Myocyte (in vitro differentiated cells): ENCODE data around the gene EGFL6. TPM values are rescaled to one million over a fixed set of nuclear protein-coding genes. Genes with fewer than 3 reads are reported as not detected.
"Not testable (repeated sequence)": the region's sequence is repeated elsewhere in the genome, so short reads cannot be mapped to it uniquely, and the experiment has no call there.

ENCODE experiments used
- DNase-seq: peaks from one replicate; pipeline ENCODE4 v3.0.0-alpha.2; 2012; ENCODE audit warnings: low read depth
- total RNA-seq: library from RNA; depleted of rRNA; stranded (reverse); fragments of >200 nt; gene quantifications from 2 replicates; pipeline ENCODE4 v1.2.3, GENCODE V29; 2014

The EGFL6 gene
- total RNA-seq, 1 donor from 2014 or later: not detected

DNA sequence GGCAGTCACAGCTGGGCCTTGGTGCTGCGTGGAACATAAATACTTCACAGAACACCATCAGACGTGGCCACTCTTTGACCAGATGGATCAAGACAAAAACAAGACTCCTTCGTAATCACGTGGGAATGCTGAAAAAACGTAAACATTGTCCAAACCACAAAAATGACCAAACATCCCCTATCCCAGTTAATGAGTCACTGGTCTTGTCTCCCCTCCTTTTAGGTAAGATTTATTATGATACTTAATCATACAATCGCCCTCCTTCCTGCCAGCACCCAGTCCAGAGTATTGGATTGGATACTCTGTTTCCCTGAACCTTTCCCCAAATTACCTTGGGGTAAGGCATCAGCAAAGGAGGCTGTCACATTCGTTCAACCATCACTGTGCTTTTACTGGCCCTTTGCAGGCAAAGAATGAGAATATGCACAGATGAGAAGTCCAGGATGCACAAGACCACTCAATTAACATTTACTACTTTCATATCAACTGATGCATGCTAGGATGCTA, 82.9 kb downstream of the EGFL6 start:
- peak; percentile 52 for DNase-seq

DNA sequence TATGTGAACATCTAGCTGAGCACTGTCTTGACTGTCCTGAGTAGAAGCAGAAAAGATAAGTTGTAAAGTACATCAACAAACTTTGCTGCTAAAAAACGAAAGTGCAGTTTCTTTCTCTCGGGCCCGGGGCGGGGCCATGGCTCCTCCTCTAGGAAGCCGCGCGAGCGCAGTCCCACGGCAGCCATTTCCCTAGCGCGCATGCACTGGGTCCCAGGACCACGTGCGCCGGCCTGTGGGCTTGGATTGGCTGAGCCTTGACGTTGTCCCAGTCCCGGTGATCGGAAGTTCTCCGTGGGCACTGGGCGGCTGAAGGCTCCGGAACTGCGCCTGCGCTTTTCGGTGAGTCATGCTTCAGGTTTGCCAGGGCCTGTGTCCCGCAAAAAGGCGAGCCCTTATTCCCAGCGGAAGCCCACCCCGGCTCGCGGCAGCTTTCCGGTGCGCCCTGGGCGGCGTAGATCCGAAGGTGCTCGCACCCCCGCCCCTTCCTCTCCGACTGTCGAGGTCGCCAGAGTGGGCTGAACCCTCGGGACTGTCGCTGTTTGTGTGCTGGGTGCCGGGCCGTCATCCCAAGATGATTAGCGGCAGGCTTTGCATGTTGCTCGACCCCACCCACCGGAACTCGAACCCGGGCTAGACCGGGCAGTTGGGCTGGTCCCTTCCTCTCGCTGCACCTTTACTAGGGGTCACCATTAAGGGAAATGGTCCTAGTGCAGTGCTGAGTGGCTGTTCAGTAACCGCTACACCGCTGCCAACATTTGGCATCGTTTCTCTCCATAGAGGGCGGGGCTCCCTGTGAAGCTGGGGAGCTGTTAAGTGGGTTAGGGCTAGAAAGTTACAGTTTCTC, 83.7 kb downstream of the EGFL6 start, which contains the start of gene TCEANC:
TSS of gene TCEANC (plus strand) at position 292 of the 844 bp plus-strand sequence. CDS start 9,368 bp downstream, outside the sequence.
- peak; percentile 95 for DNase-seq

DNA sequence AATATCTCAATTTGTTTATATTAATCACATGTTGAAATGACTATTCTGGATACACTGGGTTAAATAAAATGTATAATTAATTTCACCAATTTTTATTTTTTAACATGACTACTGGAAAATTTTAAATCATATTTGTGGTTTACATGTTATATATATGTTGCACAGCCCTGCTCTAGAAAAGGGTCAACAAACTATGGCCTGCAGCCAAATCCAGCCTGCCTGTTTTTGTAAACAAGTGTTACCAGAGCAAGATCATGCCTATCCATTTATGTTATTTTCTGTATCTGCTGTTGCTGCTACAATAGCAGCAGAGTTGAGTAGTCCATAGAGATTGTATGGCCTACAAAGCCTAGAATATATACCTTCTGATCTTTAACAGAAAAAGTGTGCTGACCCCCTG, 84.7 kb downstream of the EGFL6 start:
- DNase-seq: no peak

DNA sequence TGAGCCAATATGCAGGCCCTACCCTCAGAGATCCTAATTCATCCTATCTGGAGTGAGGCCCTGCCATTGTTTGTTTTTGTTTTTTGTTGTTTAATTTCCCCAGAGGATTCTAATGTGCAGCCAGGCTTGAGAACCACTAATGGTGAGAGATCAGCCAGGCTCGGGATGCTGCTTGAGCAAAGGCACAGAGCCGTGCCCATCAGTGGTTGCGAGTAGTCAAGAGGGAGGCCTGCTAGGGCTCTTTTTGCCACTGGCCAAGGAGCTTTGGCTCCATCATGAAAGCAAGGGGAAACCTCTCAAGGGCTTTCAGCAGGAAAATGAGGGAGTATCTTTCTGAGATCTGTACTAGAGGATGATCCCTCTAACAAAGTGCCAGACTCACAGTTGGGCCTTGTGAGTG, 86.3 kb downstream of the EGFL6 start:
- no peak for DNase-seq

- peak; percentile 65 for DNase-seq
Measured at GRCh38 chrX:13658602-13659001, 89.2 kb downstream of the EGFL6 start.

DNA sequence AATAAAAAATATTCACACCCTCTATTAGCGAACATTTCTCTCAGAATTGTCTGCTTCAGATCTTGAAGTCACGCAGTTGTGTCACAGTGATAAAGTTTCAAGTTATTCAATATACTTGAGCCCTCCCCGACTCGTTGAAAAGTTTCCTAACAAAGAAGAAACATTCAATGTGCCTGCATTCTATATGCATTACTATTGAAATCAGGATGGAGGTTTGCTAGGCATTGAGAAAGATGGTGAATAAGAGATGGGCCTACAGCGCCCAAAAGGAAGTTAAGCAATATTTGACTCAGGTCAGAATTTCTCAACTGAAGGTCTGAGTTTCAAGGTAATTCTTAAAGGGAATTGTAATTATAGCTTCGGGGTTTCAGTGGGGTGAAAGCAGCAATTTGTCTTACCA, 89.7 kb downstream of the EGFL6 start:
- peak; percentile 15 for DNase-seq

- DNase-seq: no peak
Measured at GRCh38 chrX:13661735-13662288, 92.4 kb downstream of the EGFL6 start.

- DNase-seq: no peak
Measured at GRCh38 chrX:13662355-13662791, 93.0 kb downstream of the EGFL6 start.

- no peak for DNase-seq
Measured at GRCh38 chrX:13664020-13664419, 94.6 kb downstream of the EGFL6 start.

DNA sequence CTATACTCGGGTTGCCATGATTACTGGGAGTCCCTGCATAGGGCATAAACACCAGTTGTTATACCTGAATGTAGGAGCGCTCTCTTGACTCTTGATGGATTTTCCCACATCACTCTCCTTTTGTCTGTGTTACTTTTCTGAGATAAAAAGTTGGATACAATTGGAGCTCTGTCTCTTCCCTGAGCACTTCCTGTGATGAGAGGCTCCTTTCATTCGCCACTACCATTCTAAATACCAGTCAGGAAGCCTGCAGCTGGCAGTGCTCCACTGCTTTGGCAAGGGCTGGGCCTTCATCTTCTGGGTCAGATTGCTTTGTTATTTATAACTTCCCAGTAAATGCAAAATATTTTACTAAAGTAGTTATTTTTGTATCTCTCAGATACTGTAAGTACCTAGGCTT, 97.4 kb downstream of the EGFL6 start:
- peak; percentile 22 for DNase-seq

DNA sequence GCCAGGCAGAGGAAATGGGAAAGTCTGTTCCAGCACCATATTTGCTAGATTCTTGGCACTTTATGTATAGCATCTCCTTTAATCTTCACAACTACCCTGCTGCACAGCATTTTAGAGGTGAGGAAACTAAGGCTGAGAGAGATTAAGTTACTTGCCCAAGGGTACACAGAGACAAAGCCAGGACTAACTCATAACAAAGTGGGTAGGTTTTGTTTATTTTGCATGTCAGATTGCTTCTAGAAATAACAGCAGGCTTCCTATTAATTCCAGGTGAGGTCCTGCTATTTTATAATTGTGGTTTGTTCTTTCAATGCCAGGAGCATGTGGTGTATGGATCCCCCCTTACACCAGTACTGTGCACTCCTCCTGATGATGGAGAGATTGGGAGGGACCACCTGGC, 98.5 kb downstream of the EGFL6 start:
- DNase-seq: no peak

DNA sequence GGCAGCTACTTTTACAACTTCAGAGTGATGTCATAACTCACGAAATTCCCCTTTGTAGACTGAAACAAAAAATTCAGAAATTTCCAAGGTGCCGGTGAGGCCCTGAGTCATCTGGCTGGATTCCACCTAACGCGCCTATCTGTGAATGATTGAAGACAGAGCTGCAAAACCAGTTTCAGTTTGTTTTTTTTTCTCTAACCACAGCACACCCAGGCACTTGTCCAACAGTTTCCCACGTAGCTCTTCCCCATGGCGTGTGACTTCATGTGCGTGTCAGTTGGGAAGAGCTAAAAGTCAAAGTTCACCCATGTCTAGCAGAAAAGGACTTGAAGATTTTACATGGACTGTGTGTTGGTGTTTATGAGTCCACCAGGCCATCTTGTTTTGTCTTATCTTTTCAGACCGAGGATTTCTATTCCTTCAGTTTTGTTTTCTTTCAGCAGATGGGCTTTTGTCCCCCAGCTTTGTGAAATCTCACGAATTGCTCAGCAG, 99.9 kb downstream of the EGFL6 start:
- DNase-seq: peak; percentile 76

- not testable (repeated sequence) for DNase-seq
Measured at GRCh38 chrX:13669755-13670154, 100.4 kb downstream of the EGFL6 start.

GRCh38 chrX:13670197-13670596, 100.8 kb downstream of the EGFL6 start:
- no peak for DNase-seq

GRCh38 chrX:13673016-13673415, 103.6 kb downstream of the EGFL6 start:
- no peak for DNase-seq

DNA sequence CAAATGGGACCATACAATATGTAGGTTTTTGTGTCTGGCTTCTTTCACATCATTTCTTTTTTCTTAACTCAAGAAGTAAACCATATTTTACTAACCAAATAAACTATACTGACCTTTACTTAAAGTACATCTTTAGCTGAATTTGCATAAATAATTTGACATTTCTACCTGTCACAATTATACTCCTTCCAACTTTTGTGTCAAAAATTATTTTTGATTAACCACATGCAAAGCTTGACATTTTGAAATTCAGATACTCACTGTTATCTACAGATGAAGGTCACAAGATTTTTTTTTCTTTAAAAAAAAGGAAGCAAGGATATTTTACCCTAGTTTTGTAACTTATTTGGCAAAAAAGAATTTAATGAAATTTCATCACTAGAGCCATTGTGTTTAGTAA, 107.5 kb downstream of the EGFL6 start:
- DNase-seq: no peak

- DNase-seq: not testable (repeated sequence)
Measured at GRCh38 chrX:13679700-13680099, 110.3 kb downstream of the EGFL6 start.

DNA sequence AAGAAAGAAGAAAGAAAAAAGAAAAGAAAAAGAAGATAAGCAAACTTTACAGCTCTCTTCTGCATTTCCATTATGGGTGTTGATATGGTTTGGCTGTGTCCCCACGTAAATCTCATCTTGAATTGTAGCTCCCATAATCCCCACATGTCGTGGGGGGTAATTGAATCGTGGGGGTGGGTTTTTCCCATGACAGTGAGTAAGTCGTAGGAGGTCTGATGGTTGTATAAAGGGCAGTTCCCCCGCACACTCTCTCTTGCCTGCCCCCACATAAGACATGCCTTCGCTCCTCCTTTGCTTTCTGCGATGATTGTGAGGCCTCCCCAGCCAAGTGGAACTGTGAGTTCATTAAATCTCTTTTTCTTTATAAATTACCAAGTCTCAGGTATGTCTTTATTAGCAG, 112.2 kb downstream of the EGFL6 start:
- no peak for DNase-seq
